ENCODE results near the gene ADD1. TPM values are rescaled to one million over a fixed set of nuclear protein-coding genes. Genes with fewer than 3 reads are reported as not detected.
A peak's percentile ranks its signal among the peaks of the same experiment; 100 is the strongest.

The ADD1 gene
- total and polyA plus RNA-seq, 4 donors: 127 to 400 (median 268) TPM

GRCh38 chr4:2835978-2836377, 7.7 kb upstream of the ADD1 start:
- Histone ChIP-seq H3K27me3 (ENCODE audit: control insufficient read depth in 3 of 3, insufficient read depth in 3 of 3, low read length in 2 of 3) (no peaks in the 10 kb centered on the region), H3K4me3 (no peak overlapping the region), H3K27ac (ENCODE audit: low read depth in 1 of 2, low read length in 1 of 2) (no peak overlapping the region), H3K9ac (ENCODE audit: insufficient read depth in 1 of 2, low read length in 2 of 2) (no peak overlapping the region), H3K4me1 (ENCODE audit: control insufficient read depth in 5 of 5, insufficient read depth in 5 of 5, low read length in 5 of 5) (peaks cover 0 to 27% (median 7%) of the 10 kb centered on the region in 5 donors), H3K9me3 (ENCODE audit: control insufficient read depth in 4 of 4, insufficient read depth in 3 of 4, low read length in 3 of 4) (no peaks in the 10 kb centered on the region), H3K36me3 (ENCODE audit: control insufficient read depth in 4 of 4, insufficient read depth in 4 of 4, low read length in 4 of 4) (peaks cover 5 to 48% (median 21%) of the 10 kb centered on the region in 4 donors)
- 90 to 96% methylated on average over 8 of the region's 8 CpGs for WGBS, 2 donors
- DNase-seq (no peak), ATAC-seq (ENCODE audit: insufficient read depth, low FRiP score) (no peak)
- TF ChIP-seq CTCF (IDR thresholded peaks at IDR 0.05; ENCODE audit: control extremely low read depth, extremely low read depth): no peak

GRCh38 chr4:2836391-2836859, 7.2 kb upstream of the ADD1 start:
- no peak for DNase-seq
- Histone ChIP-seq H3K4me3 (no peak overlapping the region), H3K27me3 (ENCODE audit: control insufficient read depth in 3 of 3, insufficient read depth in 3 of 3, low read length in 2 of 3) (no peaks in the 10 kb centered on the region), H3K9me3 (ENCODE audit: control insufficient read depth in 4 of 4, insufficient read depth in 3 of 4, low read length in 3 of 4) (no peaks in the 10 kb centered on the region), H3K27ac (ENCODE audit: low read depth in 1 of 2, low read length in 1 of 2) (no peak overlapping the region), H3K4me1 (ENCODE audit: control insufficient read depth in 5 of 5, insufficient read depth in 5 of 5, low read length in 5 of 5) (peaks cover 0 to 27% (median 7%) of the 10 kb centered on the region in 5 donors), H3K36me3 (ENCODE audit: control insufficient read depth in 4 of 4, insufficient read depth in 4 of 4, low read length in 4 of 4) (peaks cover 5 to 43% (median 19%) of the 10 kb centered on the region in 4 donors), H3K9ac (ENCODE audit: insufficient read depth in 1 of 2, low read length in 2 of 2) (no peak overlapping the region)
- ATAC-seq (ENCODE audit: insufficient read depth, low FRiP score): no peak
- 78 to 80% methylated on average over 5 of the region's 5 CpGs for WGBS, 2 donors
- no peak for TF ChIP-seq CTCF (IDR thresholded peaks at IDR 0.05; ENCODE audit: control extremely low read depth, extremely low read depth)

- Histone ChIP-seq H3K4me3 (no peak overlapping the region), H3K27ac (ENCODE audit: low read depth in 1 of 2, low read length in 1 of 2) (peak overlapping the region in 1 of 2 donors; percentile 83), H3K9me3 (ENCODE audit: control insufficient read depth in 4 of 4, insufficient read depth in 3 of 4, low read length in 3 of 4) (no peaks in the 10 kb centered on the region), H3K4me1 (ENCODE audit: control insufficient read depth in 5 of 5, insufficient read depth in 5 of 5, low read length in 5 of 5) (peaks cover 0 to 28% (median 7%) of the 10 kb centered on the region in 5 donors), H3K36me3 (ENCODE audit: control insufficient read depth in 4 of 4, insufficient read depth in 4 of 4, low read length in 4 of 4) (peaks cover 5 to 36% (median 13%) of the 10 kb centered on the region in 4 donors), H3K27me3 (ENCODE audit: control insufficient read depth in 3 of 3, insufficient read depth in 3 of 3, low read length in 2 of 3) (no peaks in the 10 kb centered on the region), H3K9ac (ENCODE audit: insufficient read depth in 1 of 2, low read length in 2 of 2) (peak overlapping the region in 1 of 2 donors; percentile 50)
- ATAC-seq (ENCODE audit: insufficient read depth, low FRiP score) (no peak), DNase-seq (no peak)
- no peak for TF ChIP-seq CTCF (IDR thresholded peaks at IDR 0.05; ENCODE audit: control extremely low read depth, extremely low read depth)
- 66 to 70% methylated on average over 20 of the region's 20 CpGs for WGBS, 2 donors
These were observed 6.3 kb upstream of the ADD1 start for GRCh38 chr4:2837110-2837903.
